Kasumi-1 (cell line): Measurements from ENCODE around the gene ASCL5.

Source experiments
- DNase-seq, 2 experiments: peaks; one replicate each; lab custom pipeline; 2025; lab: John Stamatoyannopoulos, UW

The ASCL5 gene

DNA sequence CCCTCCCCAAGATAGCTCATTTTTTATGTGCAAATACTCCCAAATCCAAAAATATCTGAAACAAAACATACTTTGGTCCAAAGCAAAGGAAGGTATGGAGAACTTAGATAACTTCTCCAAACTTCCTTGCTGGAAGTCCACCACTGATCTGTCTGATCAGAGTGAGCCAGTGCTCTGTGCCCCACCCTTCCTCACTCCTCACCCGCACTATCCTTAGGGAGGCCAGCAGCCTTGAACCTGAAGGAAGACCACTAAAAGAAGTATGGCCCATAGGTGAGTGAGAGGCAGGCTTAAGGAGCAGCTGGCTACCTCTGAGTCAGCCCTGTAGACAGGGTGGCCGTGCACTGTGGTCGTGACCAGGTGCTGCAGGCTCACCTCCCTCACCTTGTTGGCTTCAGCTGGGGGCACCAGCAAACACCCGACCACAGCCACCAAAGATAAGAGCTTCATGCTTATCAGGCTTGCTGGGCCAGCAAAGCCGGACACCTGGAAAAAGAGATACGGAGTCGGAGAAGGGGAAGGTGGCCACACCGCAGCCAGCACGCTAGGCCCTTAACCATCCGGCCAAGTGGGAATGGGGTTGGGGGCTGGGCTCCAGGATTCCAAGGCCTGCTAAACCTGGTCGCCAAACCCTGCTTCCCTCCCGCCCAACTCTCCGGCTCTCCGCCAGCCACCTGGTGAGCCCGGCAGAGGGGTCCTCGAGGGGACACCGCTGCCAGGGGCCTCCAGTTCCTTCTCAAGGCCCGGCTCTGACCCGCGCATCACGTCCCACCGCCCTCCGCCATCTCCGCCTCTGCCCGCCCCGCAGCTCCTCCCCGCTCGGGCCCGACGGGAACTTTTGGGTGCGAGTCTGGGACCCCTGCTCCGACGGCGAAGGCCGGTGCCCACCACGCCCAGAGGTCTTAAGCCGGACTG lies 26.7 kb upstream of the ASCL5 start:
- DNase-seq: peak; percentile 46 to 58

GRCh38 chr1:201149400-201149799 lies 22.4 kb upstream of the ASCL5 start:
- DNase-seq: peak; percentile 44 to 45

DNA sequence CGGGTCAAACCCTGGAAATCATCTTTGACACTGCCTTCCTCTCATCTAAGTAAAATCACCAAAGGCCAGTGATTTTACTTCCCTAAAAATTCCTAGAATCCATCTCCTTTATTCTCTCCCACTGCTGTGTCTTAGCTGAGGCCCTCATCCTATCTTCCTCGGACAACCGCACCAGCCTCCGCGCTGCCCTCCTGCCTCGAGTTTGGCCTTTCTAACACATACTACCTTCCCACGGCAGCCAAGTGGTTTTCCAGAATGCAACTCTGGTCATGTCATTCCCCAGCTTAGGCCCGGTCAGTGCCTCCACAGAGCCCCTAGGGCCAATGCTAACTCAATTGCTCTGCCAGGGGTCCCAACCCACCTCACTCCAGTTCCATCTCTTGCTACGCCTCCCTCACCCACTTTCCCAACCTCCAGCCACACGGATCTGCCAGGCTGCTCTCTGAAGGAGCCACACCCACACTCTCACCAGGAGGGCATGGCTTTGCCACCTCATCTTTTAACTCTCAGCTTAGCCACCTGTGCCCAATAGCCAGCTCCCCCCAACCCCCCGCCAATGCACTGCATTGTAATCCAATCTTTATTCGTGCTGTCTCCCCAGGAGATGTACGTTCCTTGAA lies 20.5 kb upstream of the ASCL5 start:
- no peak for DNase-seq

- DNase-seq: no peak
These were observed 19.8 kb upstream of the ASCL5 start for GRCh38 chr1:201146626-201147390.

DNA sequence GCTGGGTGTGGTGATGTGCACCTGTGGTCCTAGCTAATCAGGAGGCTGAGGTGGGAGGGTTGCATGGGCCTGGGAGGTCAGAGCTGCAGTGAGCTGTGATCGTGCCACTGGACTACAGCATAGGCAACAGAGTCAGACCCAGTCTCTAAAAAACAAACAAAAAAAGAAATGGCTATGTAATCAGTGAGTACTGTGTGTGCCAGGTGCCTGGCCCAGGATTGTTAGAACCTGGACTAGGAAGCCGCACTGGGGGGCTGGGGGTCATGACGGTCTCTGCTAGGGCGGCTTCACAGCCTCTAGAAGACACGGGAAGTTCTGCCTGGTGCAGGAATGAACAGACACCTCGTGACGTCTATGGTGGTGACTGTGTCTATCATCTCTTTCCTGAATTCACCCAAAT lies 18.8 kb upstream of the ASCL5 start:
- no peak for DNase-seq

DNA sequence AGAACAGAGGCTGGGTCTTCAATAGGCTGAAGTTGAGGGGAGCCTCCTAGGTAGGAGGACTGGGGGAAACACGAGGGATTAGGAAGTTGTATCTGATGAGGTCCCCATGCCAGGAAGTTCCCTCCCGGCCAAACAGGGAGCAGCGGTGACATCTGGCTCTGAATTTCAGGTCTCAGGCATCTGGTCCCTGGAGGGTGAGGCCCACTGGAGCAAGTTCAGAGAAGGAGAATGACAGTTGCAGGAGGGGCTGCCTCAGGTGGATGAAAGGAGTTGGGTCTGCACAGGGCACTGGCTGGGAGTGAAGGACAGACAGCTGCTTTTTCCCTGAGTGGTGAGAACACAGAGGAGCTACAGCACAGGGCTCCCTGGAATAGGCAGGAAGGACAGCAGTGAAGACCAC lies 18.1 kb upstream of the ASCL5 start:
- DNase-seq: no peak

DNA sequence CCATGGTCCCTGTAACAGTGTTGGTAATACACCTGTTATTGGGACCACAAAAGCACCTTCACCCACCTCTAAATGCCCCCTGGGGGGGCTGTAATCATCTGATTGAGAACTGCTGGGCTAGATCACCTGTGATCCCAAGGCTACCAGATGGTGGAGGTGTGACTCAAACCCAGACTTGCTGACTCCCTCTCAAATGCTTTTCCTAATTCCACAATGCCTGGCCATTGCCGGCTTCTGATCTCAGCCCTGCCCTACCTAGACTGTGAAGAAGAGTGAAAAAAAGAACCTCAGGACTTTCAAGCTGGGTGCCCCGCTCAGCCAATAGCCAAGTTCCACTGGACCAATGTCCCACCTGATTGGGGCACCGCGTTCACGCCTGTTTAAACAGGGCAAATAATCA lies 17.7 kb upstream of the ASCL5 start:
- DNase-seq: no peak

GRCh38 chr1:201143726-201144635 lies 17.0 kb upstream of the ASCL5 start:
- no peak for DNase-seq

DNA sequence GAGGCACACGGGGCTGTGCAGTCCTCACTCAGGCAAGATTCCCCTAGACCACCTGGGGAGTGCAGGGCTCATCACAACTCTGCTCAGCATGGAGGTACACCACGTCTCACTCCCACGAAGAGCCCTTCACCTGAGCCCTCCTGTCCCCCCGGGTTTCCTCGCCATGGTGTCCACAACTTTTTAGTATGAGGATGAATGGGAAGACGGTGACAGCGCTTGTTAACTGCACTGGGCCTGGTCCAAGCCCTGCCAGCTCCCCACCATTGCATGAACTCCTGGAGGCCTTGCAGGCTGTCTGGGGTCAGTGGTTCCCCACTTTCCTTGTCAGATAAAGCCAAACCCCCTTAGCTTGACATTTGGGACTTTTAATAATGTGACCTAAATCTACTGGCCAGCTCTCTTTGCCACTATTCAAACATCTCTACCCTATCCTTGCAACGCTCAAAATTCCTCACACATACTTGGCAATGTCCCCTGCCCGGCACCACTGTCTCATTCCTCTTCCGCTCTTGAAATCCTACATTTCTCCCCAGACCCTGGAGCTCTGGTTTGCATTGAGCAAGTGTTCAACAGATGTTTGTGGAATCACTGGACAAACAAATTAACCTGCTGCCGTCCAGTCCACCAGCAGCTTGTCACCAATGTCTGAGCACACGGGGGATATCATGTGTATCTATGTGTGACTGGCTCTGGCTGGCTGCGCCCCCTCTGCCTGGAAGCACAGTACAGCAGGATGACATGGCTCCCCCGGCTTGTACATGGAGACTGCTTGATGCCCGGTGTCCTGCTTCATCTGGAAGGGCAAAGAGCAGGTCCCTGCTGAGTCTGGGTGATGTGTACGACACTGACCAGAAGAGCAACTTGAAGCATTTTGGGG lies 16.1 kb upstream of the ASCL5 start:
- DNase-seq: no peak

DNA sequence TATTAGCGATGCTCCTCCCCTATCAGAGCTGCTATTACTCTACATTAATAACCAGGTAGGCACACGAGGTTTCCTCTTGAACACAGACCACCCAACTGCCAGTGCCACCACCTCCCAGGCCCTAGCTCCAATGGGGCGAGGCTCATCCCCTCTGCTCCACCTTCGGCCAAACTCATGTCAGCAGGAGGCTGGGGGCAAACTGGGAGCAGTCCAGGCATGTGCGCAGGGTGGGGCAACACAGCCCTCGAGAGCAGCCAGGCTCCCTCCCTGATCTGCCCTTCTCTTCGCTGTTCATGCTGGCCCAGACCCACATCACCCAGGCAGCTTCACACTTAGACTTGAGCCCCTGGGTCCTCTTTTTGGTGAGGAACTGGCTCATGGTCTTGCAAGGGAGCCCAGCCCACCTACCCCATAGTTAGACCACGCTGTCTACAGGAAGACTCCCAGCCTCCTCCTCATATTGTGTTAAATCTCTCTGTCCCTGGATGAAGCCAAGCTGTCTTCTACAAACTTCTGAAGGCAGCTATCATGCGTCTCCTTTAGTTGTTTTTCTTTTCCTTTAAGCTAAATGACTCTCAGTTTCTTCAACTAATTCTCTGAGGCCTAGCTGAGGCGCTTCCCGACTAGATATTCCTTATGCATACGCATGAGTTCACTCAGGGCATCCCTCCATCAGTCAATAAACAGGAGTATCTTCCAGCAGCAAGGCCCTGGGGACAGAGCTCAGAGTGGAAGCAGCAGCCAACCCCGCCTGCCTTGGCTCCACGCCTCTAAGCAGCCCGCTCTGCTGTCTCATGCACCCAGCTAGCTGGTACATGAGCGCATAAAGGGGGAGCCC lies 15.2 kb upstream of the ASCL5 start:
- DNase-seq: no peak

DNA sequence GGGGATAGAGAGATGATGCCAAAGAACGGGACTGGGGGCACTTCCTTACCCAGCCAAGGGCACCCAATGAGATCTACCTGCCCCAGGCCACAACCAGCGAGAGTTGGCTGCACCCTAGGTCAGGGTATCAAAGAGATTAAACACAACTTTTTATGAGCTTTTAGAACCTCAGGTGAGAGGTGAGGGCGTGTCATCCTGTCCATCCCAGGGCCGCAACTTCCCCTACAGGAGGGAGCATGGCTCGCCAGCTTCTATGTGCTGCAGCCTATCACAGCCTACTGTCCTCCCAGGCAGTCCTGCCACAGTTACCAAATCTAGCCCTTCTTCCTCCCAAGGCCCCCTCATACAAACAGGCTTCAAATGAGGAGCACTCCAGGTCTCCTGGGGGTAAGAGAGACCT lies 14.4 kb upstream of the ASCL5 start:
- no peak for DNase-seq

GRCh38 chr1:201140941-201141260 lies 13.9 kb upstream of the ASCL5 start:
- DNase-seq: no peak

DNA sequence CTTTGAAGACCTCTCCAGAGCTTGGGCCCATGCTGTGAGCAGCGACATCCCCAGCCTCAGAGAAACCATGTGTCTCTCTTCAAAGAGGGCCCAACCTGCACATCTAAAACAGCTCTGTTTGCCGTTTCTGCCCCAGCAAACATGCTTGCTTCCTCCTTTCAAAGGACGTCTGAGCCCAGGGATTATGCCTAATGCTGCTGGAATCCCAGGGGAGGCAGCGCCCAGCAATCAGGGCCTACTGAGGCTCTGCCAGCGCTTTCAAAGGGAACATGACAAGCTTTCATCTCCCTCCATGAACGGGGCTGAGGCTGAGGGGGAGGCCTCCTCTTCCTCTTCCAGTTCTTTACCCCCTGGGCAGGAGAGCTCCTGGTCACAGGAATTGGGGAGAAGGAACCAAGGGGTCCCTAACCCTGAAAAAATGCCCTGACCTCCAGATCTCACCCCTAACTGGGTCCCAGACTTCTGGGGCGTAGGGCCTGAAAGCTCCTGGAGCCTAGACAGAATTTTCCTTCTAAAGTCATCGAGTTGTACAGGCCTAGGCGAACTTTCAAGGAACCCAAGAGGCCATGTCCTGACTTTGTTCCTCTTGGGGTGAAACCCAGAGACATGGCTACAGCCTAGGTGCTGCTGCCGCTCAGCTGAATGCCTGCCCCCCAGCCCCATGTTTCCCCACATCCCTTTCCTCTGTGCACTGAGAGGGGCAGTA lies 13.4 kb upstream of the ASCL5 start:
- no peak for DNase-seq

DNA sequence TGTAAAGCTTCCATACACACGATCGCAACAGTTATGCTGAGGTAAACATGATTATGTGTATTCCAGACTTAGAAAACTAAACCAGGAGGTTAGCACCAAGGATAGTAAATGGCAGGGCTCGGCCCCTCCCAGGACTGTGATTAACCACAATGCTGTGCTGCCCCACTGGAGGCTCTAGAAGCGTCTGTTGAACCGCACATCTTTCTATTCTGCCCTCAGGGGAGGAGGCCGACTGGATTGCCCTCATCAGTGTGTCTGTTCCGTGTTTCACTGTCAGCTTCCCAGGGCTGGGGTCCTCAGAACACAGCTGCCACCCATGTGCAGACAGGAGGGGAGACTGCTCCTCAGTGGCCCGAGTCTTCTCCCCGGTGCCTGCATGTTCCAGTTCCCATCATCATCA lies 12.8 kb upstream of the ASCL5 start:
- no peak for DNase-seq

- no peak for DNase-seq
These were observed 12.3 kb upstream of the ASCL5 start for GRCh38 chr1:201139306-201139705.

DNA sequence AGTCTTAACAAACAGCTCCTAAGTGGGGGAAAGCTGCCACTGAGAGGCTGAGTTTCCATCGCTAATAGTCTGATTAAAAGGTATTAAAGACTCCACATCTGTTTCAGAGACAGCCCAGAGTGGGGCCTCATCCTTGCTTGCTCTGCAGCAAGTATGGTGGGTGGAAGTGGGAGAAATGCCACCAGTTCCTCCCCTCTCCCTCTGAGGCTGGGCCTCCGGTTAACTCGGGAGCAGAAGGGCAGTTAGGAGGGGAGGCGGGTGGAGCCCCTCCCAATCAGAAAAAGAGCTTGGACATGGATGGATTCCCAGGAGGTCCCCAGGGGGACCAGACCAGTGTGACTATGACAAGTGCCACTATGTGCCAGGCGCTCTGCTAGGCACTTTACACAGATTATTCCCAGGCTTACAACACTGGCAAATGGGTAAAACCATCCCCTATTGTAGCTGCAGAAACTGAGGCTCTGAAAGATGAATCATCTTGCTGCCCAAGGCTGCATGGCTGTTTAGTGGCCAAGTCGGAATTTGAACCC lies 11.4 kb upstream of the ASCL5 start:
- DNase-seq: no peak

DNA sequence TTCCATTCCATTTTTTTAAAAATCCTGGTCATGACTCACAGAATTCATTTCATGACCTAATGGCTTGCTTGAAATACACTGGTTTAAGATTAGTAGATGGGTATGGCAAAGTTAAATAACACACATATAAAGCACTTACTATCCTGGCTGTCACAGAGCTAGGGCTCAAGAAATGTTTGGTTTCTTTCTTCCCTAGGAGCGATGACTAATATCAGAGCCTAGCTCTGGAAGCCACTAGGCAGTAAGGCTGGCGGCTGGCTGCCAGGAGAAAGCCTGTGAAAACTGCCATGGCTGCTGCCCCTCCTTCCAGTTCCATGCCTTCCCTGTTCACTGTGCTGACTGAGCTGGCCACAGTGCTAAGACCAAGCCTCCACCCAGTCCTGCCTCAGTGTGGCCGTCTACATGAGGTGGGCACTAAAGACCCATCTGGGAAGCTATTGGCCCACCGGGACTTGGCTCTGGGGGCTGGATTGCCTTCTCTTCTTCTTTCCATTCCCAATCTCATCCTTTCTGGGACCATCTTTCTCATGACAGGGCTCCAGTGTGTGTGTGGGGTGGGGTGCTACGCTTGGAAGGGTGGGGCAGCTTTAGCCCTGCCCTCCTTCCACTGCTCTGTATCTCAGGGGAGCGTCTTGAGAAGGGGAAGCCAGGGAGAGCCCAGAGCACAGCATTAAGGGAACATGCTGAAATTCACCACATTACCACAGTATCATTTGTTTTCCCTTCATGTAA lies 10.8 kb upstream of the ASCL5 start:
- DNase-seq: no peak

- no peak for DNase-seq
These were observed 10.0 kb upstream of the ASCL5 start for GRCh38 chr1:201137024-201137392.
